HCT116 (cell line): ENCODE data around the gene ZBTB21. TPM values are rescaled to one million over a fixed set of nuclear protein-coding genes. Genes with fewer than 3 reads are reported as not detected.

ENCODE experiments used
- ATAC-seq: fragments of 200-7000 bp; cut with Tn5 transposase; 2 replicates; pipeline ENCODE4 v1.9.1; 2020; ENCODE audit warnings: mild to moderate bottlenecking, moderate library complexity
- BruUV-seq: library from RNA; stranded (reverse); fragments of 400-500 nt; replicated peaks from 2 replicates; lab custom pipeline; 2021; lab: Mats Ljungman, UMichigan
- CTCF ChIA-PET: fragments of 300-600 bp; sonication (Branson Sonifier 250); formaldehyde crosslinking; loops from one replicate; lab custom pipeline; 2021; ENCODE audit warnings: antibody characterized with exemption; lab: Charles Lee
- POLR2A ChIA-PET: fragments of 300-600, 350-600 bp; sonication (Branson Sonifier 250); formaldehyde crosslinking; loops from one replicate; lab custom pipeline; 2021; ENCODE audit warnings: antibody characterized with exemption; lab: Charles Lee
- RAD21 ChIA-PET, 2 experiments: fragments of 300-600 bp; sonication (Branson Sonifier 250); formaldehyde crosslinking; loops; one replicate each; lab custom pipeline; 2023; ENCODE audit warnings: low total read pairs in 2 of 2; ENCODE audit not compliant: uncharacterized antibody in 2 of 2, unreplicated experiment in 2 of 2, low non-redundant PET in 1 of 2; lab: Charles Lee
- DNase-seq: peaks from one replicate; pipeline ENCODE4 v3.0.0-alpha.2; 2010; ENCODE audit warnings: low read depth, low spot score
- H2AFZ ChIP-seq: fragments of 200-600 bp; shearing (Covaris generic), sonication (generic); 2 replicates; pipeline ENCODE4 v1.6.1; 2017; ENCODE audit warnings: low read depth, mixed run types, mixed read lengths, antibody characterized with exemption, low read length; ENCODE audit not compliant: poor library complexity, severe bottlenecking
- H3K27ac ChIP-seq: 2 replicates; pipeline ENCODE4 v1.5.1; 2012; ENCODE audit warnings: low read depth, low read length
- H3K27me3 ChIP-seq: fragments of 200-600 bp; sonication (generic); 2 replicates; pipeline ENCODE4 v1.6.1; 2016; ENCODE audit warnings: mixed run types, low read length, mixed read lengths; ENCODE audit not compliant: insufficient read depth
- H3K36me3 ChIP-seq, 2 experiments: fragments of 200-500 bp in 1 of 2; fragments of 200-600 bp in 1 of 2; sonication (Bioruptor generic) in 1 of 2; sonication (generic) in 1 of 2; 2 replicates each; pipeline versions ENCODE4 v1.5.1 to v1.6.1; 2014 to 2016; ENCODE audit warnings: low read length in 2 of 2, inconsistent platforms in 1 of 2, mixed read lengths in 1 of 2, mixed run types in 1 of 2; ENCODE audit not compliant: insufficient read depth in 2 of 2, control insufficient read depth in 1 of 2
- H3K4me1 ChIP-seq, 2 experiments: fragments of 200-600 bp in 1 of 2; sonication (generic) in 1 of 2; 2 replicates each; pipeline versions ENCODE4 v1.5.1 to v1.6.1; 2012 to 2017; ENCODE audit warnings: low read length in 2 of 2, inconsistent platforms in 1 of 2, mild to moderate bottlenecking in 1 of 2, mixed read lengths in 1 of 2, mixed run types in 1 of 2, moderate library complexity in 1 of 2; ENCODE audit not compliant: insufficient read depth in 2 of 2, control insufficient read depth in 1 of 2
- H3K4me2 ChIP-seq: fragments of 200-600 bp; sonication (generic); 2 replicates; pipeline ENCODE4 v1.6.1; 2017; ENCODE audit warnings: mixed run types, low read length, mixed read lengths
- H3K4me3 ChIP-seq, 2 experiments: fragments of 200-600 bp in 1 of 2; sonication (generic) in 1 of 2; replicated peaks in 1 of 2; 2 replicates each; pipeline ENCODE4 v1.5.1; 2011 to 2016; ENCODE audit warnings: low read length in 2 of 2, control low read depth in 1 of 2, low read depth in 1 of 2, mild to moderate bottlenecking in 1 of 2, mixed read lengths in 1 of 2, mixed run types in 1 of 2
- H3K79me2 ChIP-seq: fragments of 200-600 bp; sonication (generic); 2 replicates; pipeline ENCODE4 v1.6.1; 2017; ENCODE audit warnings: mild to moderate bottlenecking, mixed run types, low read length, moderate library complexity, mixed read lengths; ENCODE audit not compliant: insufficient read depth
- H3K9ac ChIP-seq: fragments of 200-600 bp; sonication (generic); 2 replicates; pipeline ENCODE4 v1.6.1; 2016; ENCODE audit warnings: low read length, mixed read lengths
- H3K9me2 ChIP-seq: fragments of 200-600 bp; sonication (generic), shearing (Covaris generic); 2 replicates; pipeline ENCODE4 v1.6.1; 2017; ENCODE audit warnings: mixed run types, mild to moderate bottlenecking, moderate library complexity; ENCODE audit not compliant: insufficient read depth
- H3K9me3 ChIP-seq, 2 experiments: fragments of 200-500 bp in 1 of 2; fragments of 200-600 bp in 1 of 2; sonication (Bioruptor generic) in 1 of 2; sonication (generic) in 1 of 2; 2 replicates each; pipeline ENCODE4 v1.6.1; 2014 to 2017; ENCODE audit warnings: low read length in 2 of 2, mixed read lengths in 2 of 2, inconsistent platforms in 1 of 2, low read depth in 1 of 2, mild to moderate bottlenecking in 1 of 2, mixed run types in 1 of 2, moderate library complexity in 1 of 2; ENCODE audit not compliant: control insufficient read depth in 1 of 2, insufficient read depth in 1 of 2
- H4K20me1 ChIP-seq: fragments of 200-600 bp; sonication (generic), shearing (Covaris generic); 2 replicates; pipeline ENCODE4 v1.6.1; 2017; ENCODE audit warnings: mixed run types, mild to moderate bottlenecking, moderate library complexity; ENCODE audit not compliant: insufficient read depth
- CEBPB ChIP-seq: IDR thresholded peaks from 2 replicates; pipeline ENCODE4 v1.6.1; 2012; ENCODE audit warnings: low read depth
- REST ChIP-seq: IDR thresholded peaks from 2 replicates; pipeline ENCODE4 v1.6.1; 2012; ENCODE audit warnings: low read depth
- SP1 ChIP-seq: IDR thresholded peaks from 2 replicates; pipeline ENCODE4 v1.6.1; 2012; ENCODE audit warnings: low read depth
- TCF7L2 ChIP-seq: IDR thresholded peaks from 2 replicates; pipeline ENCODE4 v1.7.0; 2011; ENCODE audit warnings: borderline replicate concordance, inconsistent platforms; ENCODE audit not compliant: insufficient read depth, insufficient read length; ENCODE audit errors: extremely low read depth
- ZFX ChIP-seq: fragments of 450-650 bp; IDR thresholded peaks from 2 replicates; pipeline ENCODE4 v1.6.1; 2017
- intact Hi-C: fragments of 100-400 bp; cut with micrococcal nuclease; formaldehyde crosslinking; loops from 2 replicates; pipeline ENCODE4 v1.10.0; 2022
- total RNA-seq: library from RNA; stranded (reverse); gene quantifications from one replicate; pipeline ENCODE4 v1.2.1, GENCODE V29; 2021; ENCODE audit not compliant: unreplicated experiment

The ZBTB21 gene
- total RNA-seq, 1 experiment from 2014 or later: 28.7 TPM

- no peak for TF ChIP-seq REST
Measured at GRCh38 chr21:42028766-42029425, 18.7 kb upstream of the ZBTB21 start (continued).

GRCh38 chr21:42027822-42028765, 17.9 kb upstream of the ZBTB21 start:
- Histone ChIP-seq H3K9ac (no peak overlapping the region), H3K4me1 (peaks cover 0 to 5% of the 10 kb centered on the region in 2 experiments; a peak in 1 of 4 replicates), H3K27me3 (0 out of 2 replicates have a peak, but pooled peaks cover 4% of the 10 kb centered on the region), H3K36me3 (no peaks in the 10 kb centered on the region), H4K20me1 (no peaks in the 10 kb centered on the region), H3K9me2 (no peaks in the 10 kb centered on the region), H3K9me3 (no peaks in the 10 kb centered on the region; a peak in 1 of 4 replicates), H3K4me3 (no peak overlapping the region), H3K4me2 (no peak overlapping the region), H3K79me2 (no peaks in the 10 kb centered on the region), H3K27ac (no peak overlapping the region), H2AFZ (no peak overlapping the region)
- POLR2A ChIA-PET: no interaction called here
- no peak for TF ChIP-seq CEBPB
- no peak for TF ChIP-seq SP1
- TF ChIP-seq REST: no peak
- TF ChIP-seq ZFX: no peak
- TF ChIP-seq TCF7L2: no peak
- CTCF ChIA-PET: no interaction called here
- no TSS peak for BruUV-seq
- DNase-seq (no peak), ATAC-seq (no peak)
- RAD21 ChIA-PET: no interaction called here
- intact Hi-C loops: no loop called here
